GM18951 (cell line): Measurements from ENCODE around the gene AASS.
"Not testable (repeated sequence)": the region's sequence is repeated elsewhere in the genome, so short reads cannot be mapped to it uniquely, and the experiment has no call there.

ENCODE experiments used
- POLR2A ChIP-seq: IDR thresholded peaks from 4 replicates; pipeline ENCODE4 v1.6.1; 2011; ENCODE audit warnings: mild to moderate bottlenecking; ENCODE audit not compliant: insufficient read length, insufficient read depth; ENCODE audit errors: extremely low read depth
- in situ Hi-C: fragments of 300-500 bp; cut with MboI; formaldehyde crosslinking; loops from one replicate; pipeline ENCODE4 v1.12.0; 2022; ENCODE audit warnings: low sequenced_read_pairs, mixed read lengths, inconsistent platforms; ENCODE audit not compliant: unreplicated experiment

Gene AASS

DNA sequence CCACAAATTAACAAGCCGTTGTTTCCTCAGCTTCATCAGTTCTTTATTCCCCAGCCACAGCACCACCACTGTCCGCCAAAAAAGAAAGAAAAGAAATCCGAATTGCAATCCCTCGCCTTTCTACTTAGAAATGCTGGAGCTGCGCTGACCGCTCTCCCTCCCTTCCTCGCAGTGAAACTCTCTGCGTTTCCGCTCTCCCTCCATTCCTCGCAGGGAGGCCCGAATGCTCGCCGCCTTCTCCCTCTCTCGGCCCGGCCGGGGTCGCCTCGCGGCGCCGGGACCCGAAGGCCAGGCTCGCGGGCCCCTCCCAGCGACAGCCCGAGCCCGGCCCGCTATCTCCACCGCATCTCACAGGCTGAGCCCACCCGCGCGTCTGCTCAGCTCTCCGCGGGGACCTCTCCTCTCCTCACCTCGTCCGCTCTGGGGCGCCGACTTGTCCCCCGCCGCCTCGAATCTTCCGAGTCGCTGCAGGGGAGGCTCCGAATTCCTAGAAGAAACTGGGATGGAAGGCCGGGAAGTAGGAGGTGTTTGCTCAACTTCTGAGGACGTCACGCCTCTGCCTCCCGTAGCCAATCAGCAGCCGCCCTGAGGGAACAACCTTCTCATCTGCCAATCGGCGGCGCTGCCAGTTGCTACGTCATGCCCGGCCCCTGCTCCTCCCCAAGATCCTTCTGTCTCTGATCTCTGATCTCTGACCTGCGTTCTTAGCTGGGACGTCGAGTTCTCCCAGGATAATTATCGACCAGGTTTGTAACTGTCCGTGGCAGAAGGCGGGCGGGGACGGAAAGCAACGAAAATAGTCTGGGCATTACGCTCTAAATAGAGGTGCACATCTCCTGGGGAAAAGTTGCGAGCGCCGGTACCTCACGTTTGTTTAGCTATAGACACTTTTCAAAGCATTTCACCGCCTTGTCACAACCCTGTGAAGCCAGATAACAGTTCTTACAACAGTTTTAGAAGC, at the start of gene AASS:
AASS (minus strand) TSS at position 499 of the 961 bp plus-strand sequence. CDS start 10,523 bp downstream, outside the sequence.
- TF ChIP-seq POLR2A = no peak
- in situ Hi-C loops = no loop called here

DNA sequence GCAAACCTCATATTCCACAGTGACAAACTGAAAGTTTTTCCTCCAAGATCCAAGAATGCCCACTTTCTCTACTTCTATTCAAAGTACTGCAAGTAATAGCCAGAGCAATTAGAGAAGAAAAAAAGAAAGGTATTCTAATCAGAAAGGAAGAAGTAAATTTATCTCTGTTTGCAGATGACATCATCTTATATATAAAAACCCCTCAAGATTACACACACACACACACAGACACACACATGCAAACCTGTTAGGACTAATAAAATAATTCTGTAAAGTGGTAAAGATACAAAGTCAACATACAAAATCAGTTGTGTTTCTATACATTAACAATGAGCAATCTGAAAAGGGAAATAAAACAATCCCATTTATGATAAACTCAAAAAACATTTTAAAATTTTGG, 44.7 kb upstream of the AASS start:
- in situ Hi-C loops = no loop called here
- TF ChIP-seq POLR2A = no peak

DNA sequence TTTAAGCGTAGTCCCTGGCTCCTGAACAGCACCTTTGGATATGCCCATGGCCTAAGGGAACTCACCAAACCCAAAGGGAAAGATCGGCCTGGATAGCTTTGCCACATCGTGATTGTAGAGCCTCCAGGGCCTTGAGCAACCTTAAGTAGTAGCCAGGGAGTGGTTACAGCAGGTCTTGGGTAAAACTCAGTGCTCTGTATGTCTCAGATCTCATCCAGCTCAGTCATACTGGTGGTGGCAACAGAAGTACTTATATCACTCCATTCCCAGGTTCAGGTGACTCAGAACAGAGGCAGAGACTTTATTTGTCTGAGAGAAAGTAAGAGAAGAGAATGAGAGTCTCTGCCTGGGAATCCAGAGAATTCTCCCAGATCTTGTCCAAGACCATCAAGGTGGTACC, 39.1 kb upstream of the AASS start:
- no peak for TF ChIP-seq POLR2A
- in situ Hi-C loops = no loop called here

DNA sequence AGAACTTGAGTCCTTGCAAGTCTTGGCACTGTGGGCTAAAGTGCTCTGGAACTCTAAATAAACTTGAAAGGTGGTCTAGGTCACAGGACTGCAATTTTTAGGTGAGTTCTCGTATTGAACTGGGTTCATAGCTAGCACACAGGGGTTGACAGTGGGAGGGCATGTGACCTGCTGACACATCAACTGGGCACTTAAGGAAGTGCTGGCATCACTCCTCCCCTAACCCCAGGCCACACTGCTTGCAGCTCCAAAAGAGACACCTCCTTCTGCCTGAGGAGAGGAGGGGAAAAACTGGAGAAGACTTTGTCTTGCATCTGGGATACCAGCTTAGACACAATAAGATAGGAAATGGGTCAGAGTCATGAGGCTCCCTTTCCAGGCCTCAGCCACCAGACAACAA, 38.0 kb upstream of the AASS start:
- no peak for TF ChIP-seq POLR2A
- in situ Hi-C loops = no loop called here

DNA sequence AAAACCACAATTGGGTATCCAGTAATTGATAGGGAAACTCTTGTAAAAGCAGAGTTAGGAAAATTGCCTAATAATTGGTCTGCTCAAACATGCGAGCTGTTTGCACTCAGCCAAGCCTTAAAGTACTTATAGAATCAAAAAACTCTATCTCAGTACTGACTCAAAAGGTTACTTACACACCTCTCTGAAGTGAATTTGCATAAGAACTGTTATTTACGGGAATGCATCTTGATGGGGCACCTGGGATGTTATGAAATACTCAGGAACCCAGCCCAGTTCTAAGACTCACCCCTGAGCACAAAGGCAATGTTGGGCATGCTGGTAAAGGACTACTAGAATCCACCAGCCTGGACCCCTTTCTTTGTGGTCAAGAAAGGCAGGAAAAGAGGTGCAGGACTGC, 28.1 kb upstream of the AASS start:
- in situ Hi-C loops = not testable (repeated sequence)

DNA sequence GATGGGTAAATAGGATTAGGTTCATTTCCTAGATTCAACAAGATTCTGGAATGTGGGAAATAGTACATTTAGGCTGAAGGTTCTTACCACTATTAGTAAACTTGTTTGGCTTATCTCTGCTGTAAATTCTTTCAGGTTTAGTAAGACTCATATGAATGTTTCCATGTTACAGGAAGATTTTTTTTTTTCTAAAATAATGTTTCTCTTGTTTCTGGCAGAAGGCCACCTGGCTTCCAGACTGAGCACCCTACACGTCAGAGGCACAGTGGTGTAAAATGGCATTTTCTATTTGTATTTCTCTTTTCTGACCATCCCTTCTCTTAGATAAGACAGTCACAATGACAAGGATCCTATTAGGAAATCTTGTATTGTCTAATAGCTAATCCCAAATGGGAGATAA, 22.7 kb upstream of the AASS start:
- no peak for TF ChIP-seq POLR2A
- in situ Hi-C loops = no loop called here

DNA sequence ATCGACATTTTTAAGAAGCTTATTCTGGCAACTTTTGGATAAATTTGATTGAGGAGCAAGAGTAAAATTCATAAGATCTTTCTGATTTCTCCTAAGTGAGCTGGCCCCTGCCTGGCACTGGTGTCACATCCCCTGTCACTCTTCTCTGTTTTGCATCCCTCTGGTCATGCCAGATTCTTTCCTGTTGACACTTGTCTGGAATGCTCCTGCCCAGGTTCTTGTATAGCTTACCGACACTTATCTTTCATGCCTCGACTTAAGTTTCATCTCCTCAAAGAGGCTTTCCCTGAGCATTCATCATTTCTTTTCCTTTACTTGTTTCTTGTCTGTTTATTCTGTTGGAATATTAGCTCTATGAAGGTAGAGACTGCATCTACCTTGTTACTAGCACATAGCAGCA, 22.2 kb upstream of the AASS start:
- TF ChIP-seq POLR2A = no peak
- in situ Hi-C loops = no loop called here

DNA sequence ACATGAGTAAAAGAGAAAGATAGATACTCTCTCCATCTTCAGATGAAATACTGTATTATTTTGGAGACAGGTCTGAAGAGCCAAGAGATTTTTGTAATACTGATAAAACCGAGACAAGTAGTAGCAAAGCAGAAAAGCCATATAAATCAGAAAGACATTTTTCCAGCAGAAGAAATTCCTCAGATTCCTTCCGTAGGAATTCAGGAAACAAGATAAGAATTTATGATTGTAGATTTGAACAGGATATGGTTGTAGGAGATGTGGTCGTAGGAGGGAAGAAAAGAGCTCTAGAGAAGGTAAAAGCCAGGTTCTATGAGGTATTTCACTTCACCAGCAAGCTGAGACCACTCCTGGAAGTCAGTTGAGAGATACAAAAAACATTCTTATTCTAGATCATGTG, 17.6 kb upstream of the AASS start:
- in situ Hi-C loops = no loop called here
- TF ChIP-seq POLR2A = no peak

DNA sequence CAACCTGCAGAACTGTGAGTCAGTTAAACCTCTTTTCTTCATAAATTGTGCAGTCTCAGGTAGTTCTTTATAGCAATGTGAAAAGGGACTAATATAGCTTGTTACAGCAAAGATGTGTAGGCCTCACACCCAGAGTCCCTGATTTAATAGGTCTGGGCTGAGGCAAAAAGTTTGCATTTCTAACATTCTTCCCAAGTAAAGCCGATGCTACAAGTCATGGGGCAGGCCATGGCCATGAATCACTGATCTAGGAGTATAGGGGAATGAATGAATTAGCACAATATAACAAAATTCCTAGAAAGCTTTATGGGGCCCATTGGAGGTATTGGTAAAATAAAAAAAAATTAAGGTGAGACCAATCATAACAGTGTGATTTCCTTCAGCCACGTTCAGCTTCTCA, 11.5 kb upstream of the AASS start:
- in situ Hi-C loops = no loop called here
- no peak for TF ChIP-seq POLR2A

DNA sequence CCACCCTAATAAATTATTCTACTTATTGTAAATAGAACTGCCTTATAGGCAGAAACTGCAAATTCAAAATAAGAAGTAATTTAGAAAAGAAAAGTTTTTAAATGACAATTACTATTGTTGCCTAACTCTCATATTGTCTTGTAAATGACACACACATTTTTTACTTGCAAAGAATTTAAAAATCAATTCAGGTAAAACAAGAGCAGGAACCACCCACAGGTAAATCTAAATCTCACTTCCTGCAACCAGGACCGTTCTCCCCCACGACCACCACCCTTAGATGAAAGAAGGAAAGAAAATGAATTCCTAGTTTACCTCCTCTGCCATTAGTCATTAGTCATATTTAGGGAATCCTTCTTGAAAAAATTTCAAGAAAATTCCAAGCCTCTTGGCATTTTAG, 4.8 kb upstream of the AASS start:
- TF ChIP-seq POLR2A = no peak
- in situ Hi-C loops = no loop called here

DNA sequence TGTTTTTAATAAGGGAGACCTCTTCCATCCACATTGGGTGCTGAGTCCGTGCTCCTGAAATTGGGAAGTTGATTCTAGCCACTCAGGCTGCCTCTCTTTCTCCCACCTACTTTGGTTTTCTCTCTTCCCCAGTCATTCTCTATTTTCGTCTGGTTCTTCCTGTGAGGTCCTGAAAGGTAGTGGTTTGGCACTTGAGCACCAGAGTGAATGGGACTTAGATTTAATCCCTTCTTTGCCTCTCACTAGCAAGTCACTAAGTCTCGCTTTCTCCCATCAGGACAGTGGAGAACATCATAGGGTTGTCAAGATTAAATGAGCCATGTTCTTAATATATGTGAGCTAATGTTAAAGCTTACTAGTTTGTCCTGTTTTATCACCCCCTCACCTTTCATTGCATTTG, 4.0 kb upstream of the AASS start:
- TF ChIP-seq POLR2A = no peak
- in situ Hi-C loops = no loop called here

DNA sequence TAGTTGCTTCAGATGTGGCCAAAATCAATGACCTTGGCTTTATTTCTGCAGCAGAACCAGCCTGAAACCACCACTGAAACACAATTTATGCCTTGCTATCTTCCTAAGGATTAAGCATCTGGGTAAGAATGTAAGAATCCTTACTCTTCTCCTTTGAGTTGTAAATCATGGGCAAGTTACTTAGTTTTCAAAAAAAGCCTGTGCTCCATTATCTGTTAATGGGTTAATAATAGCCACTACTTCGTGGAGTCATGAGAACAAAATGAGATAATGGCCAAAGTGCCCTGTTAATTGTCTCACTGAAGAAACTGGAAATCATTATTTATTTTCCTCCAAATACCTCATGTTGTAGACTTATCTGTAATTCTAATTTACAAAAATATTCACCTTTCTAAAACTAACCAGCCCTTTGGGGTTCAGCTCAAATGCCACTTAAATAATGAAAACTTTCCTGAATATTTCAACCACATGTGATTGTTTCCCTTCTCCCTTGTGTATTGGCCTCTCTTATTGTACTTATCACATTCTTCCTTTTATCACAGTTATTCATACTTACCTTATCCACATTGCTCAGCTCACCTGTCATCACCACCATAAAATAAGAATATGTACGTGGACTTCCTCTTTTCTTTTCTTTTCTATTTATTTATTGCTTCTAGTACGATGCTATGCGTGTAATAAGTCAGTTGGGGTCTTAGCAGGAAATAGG, 2.0 kb upstream of the AASS start:
- in situ Hi-C loops = no loop called here
- TF ChIP-seq POLR2A = no peak

DNA sequence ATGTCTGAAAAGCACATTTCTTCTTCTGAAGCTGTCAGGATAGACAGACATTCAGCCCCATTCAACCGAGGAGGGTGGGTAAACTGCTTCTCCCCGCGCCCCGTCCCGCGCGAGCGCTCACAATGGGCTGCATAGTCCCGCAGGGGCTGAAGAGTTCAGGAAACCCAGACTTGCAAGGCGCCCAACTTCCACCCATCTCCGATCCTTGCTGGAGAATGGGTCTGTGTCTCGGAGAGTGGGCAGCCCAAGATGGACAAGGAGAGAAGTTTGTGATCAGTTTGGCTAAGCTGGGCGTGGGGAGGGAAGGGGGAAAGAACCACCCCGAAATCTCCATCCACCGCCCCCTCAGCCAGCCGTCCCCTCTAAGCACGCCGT, 686 bp downstream of the AASS start:
- no peak for TF ChIP-seq POLR2A
- in situ Hi-C loops = no loop called here

DNA sequence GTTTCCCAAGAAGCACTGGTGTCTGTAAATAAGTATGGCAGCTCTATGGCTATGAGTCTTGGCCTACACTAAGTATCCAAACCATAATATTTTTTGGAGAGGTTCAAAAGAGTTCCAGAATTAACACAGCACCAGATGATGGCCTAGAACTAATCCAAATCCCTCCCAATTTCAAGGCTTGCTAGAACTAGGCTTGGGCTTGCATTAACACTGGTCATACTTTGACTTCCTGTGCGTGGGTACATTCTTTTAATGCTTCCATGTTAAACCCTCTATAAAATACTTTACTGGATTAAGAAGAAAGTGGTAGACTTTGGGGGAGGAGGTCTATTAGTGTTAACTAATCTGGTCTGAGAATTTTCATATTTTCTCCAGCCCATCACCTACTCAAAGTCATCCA, 3.1 kb downstream of the AASS start:
- in situ Hi-C loops = no loop called here
- no peak for TF ChIP-seq POLR2A
